GM19324 (cell line): ENCODE results near the gene ATP11A.
"Not testable (repeated sequence)": the region's sequence is repeated elsewhere in the genome, so short reads cannot be mapped to it uniquely, and the experiment has no call there.

ENCODE experiments used
- ATAC-seq: cut with Tn5 transposase; IDR thresholded peaks from one replicate; pipeline ENCODE4 v1.9.1; 2021; ENCODE audit warnings: mild to moderate bottlenecking, moderate library complexity; ENCODE audit not compliant: unreplicated experiment, low FRiP score

The ATP11A gene

DNA sequence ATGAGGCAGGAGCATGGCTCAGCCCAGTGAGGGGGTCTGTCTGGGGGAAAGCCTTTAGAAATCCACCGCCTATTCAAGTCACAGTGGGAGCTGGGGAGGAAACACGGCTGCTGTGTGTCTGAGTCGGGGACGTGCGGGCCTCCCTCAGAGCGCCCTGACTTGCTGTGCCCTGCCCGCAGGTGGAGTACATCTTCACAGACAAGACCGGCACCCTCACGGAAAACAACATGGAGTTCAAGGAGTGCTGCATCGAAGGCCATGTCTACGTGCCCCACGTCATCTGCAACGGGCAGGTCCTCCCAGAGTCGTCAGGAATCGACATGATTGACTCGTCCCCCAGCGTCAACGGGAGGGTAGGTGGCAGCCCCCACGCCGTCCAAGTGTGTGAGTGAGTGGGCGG, 141.4 kb downstream of the ATP11A start:
- no peak for ATAC-seq

DNA sequence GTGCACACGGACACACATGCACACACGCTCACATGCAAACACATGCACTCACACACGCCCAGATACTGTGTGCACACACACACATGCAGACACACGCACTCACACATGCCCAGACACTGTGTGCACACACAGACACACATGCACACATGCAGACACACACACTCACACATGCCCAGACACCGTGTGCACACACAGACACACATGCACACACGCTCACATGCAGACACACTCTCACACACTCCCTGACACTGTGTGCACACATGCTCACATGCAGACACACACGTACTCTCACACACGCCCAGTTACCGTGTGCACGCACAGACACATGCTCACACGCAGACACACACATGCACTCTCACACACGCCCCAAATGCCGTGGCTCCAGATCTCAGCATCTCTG, 142.0 kb downstream of the ATP11A start:
- ATAC-seq = no peak

DNA sequence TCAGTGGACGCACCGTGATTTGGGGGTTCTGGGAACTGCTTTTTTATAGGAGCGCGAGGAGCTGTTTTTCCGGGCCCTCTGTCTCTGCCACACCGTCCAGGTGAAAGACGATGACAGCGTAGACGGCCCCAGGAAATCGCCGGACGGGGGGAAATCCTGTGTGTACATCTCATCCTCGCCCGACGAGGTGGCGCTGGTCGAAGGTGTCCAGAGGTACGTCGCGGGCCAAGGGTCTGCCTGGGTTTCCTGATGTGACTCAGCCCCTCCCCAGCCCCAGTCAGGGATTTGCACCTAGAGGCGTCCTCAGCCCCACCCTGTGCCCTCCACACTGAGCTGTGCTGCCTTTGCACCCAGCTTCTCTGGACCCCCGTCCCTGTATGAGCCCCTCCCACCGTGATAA, 143.0 kb downstream of the ATP11A start:
- ATAC-seq = no peak

GRCh38 chr13:112833551-112834257, 143.9 kb downstream of the ATP11A start:
- ATAC-seq = no peak

GRCh38 chr13:112835344-112835743, 145.5 kb downstream of the ATP11A start:
- no peak for ATAC-seq

GRCh38 chr13:112835796-112836195, 146.0 kb downstream of the ATP11A start:
- ATAC-seq = no peak

DNA sequence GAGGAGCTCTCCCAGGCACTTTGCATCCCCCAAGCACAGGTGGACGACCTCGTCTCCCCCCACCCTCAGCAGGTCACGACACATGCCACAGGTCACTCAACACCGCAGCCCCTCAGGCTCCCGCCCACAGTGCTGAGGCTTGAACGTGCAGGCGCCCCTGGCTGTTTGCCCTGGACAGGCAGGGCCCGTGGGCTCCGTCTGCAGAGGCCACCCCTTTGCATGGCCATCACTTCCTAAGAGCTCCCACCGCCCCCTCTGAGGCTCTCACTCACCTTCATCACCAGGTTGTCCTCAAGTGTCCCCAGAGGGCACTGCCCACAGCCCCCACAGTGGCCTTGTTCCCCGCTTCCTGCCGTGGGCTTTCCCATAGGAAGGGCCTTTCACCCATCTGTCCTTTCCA, 147.1 kb downstream of the ATP11A start:
- ATAC-seq = no peak

- ATAC-seq = no peak
Observed at GRCh38 chr13:112837371-112838037, 147.7 kb downstream of the ATP11A start.

DNA sequence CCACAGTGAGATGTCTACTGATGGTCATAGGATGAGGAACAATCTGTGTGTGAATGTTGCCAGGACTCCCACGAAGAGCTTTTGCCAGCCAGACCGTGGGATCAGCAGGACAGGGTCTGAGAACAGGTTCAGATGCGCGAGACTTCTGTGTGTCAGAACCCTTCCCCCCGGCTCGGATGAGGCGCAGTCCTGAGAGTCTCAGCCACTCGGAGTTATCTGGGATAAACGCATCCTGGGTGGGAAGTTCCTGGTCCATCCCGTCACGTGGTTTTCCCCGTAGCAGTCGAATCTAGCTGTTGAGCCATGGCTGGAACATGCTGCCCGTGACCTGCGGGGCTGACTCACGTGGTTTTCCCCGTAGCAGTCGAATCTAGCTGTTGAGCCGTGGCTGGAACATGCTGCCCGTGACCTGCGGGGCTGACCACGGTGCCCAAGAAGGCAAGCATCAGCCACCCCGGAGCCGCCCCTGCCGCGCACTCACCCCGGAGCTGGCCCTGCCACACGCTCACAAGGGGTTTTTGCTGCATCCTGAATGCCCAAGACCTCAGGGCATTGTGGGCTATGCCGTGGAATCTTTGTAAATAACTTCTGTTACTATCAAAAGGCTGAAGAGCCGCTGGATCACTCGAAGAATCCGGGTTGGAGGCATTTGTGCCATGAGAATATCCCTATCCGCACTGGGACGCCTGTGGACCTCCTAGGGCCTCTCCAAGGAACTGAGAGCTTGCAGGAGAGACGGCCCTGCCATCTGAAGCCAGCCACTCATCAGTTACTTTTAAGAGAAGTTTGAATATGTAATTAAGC, 148.4 kb downstream of the ATP11A start:
- ATAC-seq = no peak

DNA sequence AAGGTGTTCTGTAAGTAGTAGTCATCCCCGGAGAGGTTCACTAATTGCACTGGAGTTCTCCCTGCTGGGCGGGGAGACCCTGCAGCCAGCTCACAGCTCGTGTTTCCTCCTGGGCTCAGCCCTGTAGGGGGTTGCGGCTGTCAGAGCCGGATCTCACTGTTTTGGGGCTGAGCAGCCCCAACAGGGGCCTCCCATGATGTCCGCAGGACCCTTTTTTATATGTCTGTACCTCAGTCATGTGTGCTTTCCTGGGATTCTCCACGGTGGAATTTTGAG, 148.9 kb downstream of the ATP11A start:
- ATAC-seq = no peak

- no peak for ATAC-seq
Observed at GRCh38 chr13:112839356-112840105, 149.7 kb downstream of the ATP11A start.

DNA sequence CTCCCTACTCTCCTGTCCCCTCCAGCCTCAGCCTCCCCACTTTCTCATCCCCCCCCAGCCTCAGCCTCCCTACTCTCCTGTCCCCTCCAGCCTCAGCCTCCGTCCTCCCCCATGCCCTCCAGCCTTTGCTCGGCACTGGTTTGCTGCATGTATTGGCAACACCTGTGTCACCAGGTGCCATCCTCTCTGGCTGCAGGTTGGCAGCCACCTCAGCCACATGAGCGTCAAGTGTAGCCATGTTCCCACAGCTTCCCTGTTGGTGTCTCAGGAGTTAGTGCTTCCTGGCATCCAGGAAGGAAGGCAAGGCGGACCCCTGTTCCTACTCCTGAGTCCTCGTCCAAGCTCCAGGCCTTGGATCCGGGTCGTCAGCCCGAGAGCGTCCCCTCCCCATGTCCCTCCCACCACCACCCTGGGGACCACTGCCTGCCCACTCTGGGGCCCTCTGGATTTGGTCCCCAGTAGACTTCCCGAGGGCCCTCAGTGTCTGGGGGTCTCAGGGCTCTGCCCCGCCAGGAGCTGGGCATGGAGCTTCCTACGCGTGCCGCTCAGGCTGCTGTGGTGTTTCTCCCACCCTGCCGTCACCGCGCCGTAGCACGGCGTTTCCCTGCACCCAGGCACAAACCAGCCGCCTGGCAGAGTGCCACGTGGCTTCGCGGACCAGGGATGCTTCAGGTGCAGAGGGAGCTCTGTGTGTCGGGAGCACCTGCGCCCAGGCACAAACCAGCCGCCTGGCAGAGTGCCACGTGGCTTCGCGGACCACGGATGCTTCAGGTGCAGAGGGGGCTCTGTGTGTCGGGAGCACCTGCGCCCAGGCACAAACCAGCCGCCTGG, 150.8 kb downstream of the ATP11A start:
- ATAC-seq = no peak

- not testable (repeated sequence) for ATAC-seq
Observed at GRCh38 chr13:112841303-112842015, 151.6 kb downstream of the ATP11A start.

GRCh38 chr13:112842343-112842856, 152.6 kb downstream of the ATP11A start:
- ATAC-seq = no peak

DNA sequence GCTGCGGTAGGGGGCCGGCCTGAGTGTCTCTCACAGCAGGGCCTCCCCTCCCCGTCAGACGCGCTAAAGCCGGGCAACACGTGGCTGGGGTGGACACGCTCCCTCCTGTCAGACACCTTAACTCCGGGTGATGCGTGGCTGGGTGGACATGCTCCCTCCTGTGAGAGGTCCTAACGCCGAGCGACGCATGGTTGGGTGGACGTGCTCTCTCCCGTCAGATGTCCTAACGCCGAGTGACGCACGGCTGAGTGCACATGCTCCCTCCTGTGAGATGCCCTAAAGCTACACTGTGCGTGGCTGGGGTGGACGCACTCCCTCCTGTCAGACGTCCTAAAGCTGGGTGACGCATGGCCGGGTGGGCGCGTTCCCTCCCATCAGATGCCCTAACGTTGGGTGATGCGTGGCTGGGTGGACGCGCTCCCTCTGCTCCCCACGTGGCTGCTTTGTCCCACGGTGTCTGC, 153.1 kb downstream of the ATP11A start:
- ATAC-seq = no peak

DNA sequence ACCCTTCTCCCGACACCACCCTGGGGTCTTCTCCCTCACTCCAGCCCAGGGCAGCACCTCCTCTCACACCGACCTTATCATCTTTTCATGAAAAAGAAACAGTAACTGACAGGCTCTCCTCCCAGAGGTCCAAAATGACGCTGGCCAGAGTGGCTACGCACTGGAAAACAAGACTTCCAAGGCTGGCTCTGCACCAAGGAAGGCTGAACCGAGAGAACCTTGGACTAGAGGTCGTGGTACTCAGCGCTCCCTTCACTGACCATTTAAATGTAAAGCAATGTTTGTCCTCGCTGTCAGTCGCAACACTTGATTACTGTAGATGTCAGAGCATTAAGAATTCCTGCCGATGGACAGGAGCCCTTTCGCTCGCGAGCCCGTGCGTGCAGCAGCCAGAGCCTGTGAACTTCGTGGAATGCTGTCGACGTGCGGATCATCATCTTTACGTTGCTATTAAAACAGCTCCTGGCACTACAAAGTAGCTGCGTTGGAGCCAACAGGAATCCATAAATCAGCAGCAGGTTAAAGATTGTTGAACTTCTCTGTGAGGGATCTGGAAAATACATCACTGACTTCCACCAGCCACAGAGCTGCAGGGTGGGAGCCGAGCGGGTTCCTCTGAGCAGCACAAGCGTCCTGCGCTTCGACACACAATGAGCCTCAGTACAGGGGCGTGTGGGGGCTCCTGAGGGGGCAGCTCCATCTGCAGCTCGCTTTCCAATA, 153.7 kb downstream of the ATP11A start:
- ATAC-seq = no peak

GRCh38 chr13:112844411-112844810, 154.6 kb downstream of the ATP11A start:
- no peak for ATAC-seq

GRCh38 chr13:112844879-112845278, 155.0 kb downstream of the ATP11A start:
- ATAC-seq = no peak
